K562 (cell line): Measurements from ENCODE around the gene TMEM100. TPM values are rescaled to one million over a fixed set of nuclear protein-coding genes. Genes with fewer than 3 reads are reported as not detected.

Experiments used
- ATAC-seq: fragments of 200-7000 bp; cut with Tn5 transposase; 3 replicates; pipeline ENCODE4 v1.9.1; 2020; ENCODE audit warnings: moderate library complexity
- BruUV-seq: library from RNA; stranded (reverse); fragments of 400-500 nt; replicated peaks from 2 replicates; lab custom pipeline; 2021; lab: Mats Ljungman, UMichigan
- CTCF ChIA-PET: fragments of 300-600 bp; formaldehyde crosslinking; extraction: SDS; loops from one replicate; lab custom pipeline; 2021; ENCODE audit warnings: low intra/inter-chr PET ratio; lab: Yijun Ruan, JAX
- POLR2A ChIA-PET: fragments of 300-600, 350-650 bp; sonication (Branson Sonifier 250); formaldehyde crosslinking; extraction: SDS; loops from one replicate; lab custom pipeline; 2021; ENCODE audit warnings: antibody characterized with exemption, inconsistent platforms; lab: Yijun Ruan, JAX
- DNase-seq, 4 experiments: peaks; one replicate each; pipeline versions ENCODE4 v3.0.0 to v3.0.0-alpha.2; 2011 to 2018; ENCODE audit warnings: low spot score in 3 of 4, mixed read lengths in 3 of 4; ENCODE audit errors: extremely low read depth in 1 of 4
- FAIRE-seq: peaks from 2 replicates; lab custom pipeline; 2011; peaks lifted over from hg19 to GRCh38; lab: Jason Lieb, UNC
- H2AFZ ChIP-seq: 2 replicates; pipeline ENCODE4 v1.6.0; 2011; ENCODE audit warnings: low read depth, low read length, control low read depth, inconsistent platforms
- H3K27ac ChIP-seq: fragments of 200-600 bp; 3 replicates; pipeline ENCODE4 v1.8.0; 2011; ENCODE audit warnings: low read depth, mild to moderate bottlenecking, control low read depth, inconsistent platforms, low read length, moderate library complexity, mixed read lengths; ENCODE audit errors: extremely low read depth
- H3K27me3 ChIP-seq, 2 experiments: fragments of 300-600 bp in 1 of 2; 2 replicates in 1 of 2; 3 replicates in 1 of 2; pipeline versions ENCODE4 v1.6.0 to v1.8.0; 2011; ENCODE audit warnings: inconsistent platforms in 2 of 2, low read length in 2 of 2, mild to moderate bottlenecking in 1 of 2, mixed read lengths in 1 of 2, moderate library complexity in 1 of 2; ENCODE audit not compliant: control insufficient read depth in 2 of 2, insufficient read depth in 2 of 2
- H3K36me3 ChIP-seq: fragments of 300-600 bp; 3 replicates; pipeline ENCODE4 v1.8.0; 2011; ENCODE audit warnings: mild to moderate bottlenecking, low read length, inconsistent platforms; ENCODE audit not compliant: control insufficient read depth, insufficient read depth
- H3K4me1 ChIP-seq, 2 experiments: fragments of 200-600 bp in 1 of 2; replicated peaks in 1 of 2; 2 replicates in 1 of 2; 3 replicates in 1 of 2; pipeline versions ENCODE4 v1.5.1 to v1.8.0; 2011; ENCODE audit warnings: inconsistent platforms in 2 of 2, low read length in 2 of 2, mild to moderate bottlenecking in 1 of 2, mixed read lengths in 1 of 2, moderate library complexity in 1 of 2; ENCODE audit not compliant: control insufficient read depth in 2 of 2, insufficient read depth in 2 of 2
- H3K4me2 ChIP-seq: 2 replicates; pipeline ENCODE4 v1.6.1; 2011; ENCODE audit warnings: low read length, control low read depth, inconsistent platforms, mixed read lengths; ENCODE audit not compliant: insufficient read depth
- H3K4me3 ChIP-seq: fragments of 200-600 bp; sonication (generic), shearing (Covaris generic); 2 replicates; pipeline ENCODE4 v1.5.1; 2016; ENCODE audit warnings: control low read depth, inconsistent platforms
- H3K79me2 ChIP-seq: fragments of 200-600 bp; 3 replicates; pipeline ENCODE4 v1.8.0; 2011; ENCODE audit warnings: low read length, inconsistent platforms; ENCODE audit not compliant: control insufficient read depth, insufficient read depth
- H3K9ac ChIP-seq, 2 experiments: 2 replicates each; pipeline versions ENCODE4 v1.6.0 to v1.6.1; 2011; ENCODE audit warnings: low read depth in 2 of 2, low read length in 2 of 2, control low read depth in 1 of 2, inconsistent platforms in 1 of 2, mild to moderate bottlenecking in 1 of 2, mixed read lengths in 1 of 2; ENCODE audit not compliant: insufficient read depth in 1 of 2
- H3K9me1 ChIP-seq: one replicate; pipeline ENCODE4 v1.6.0; 2011; ENCODE audit warnings: inconsistent platforms, mild to moderate bottlenecking, low read length, moderate library complexity; ENCODE audit not compliant: control insufficient read depth, insufficient read depth
- H3K9me3 ChIP-seq: replicated peaks from 2 replicates; pipeline ENCODE4 v1.5.1; 2011; ENCODE audit warnings: low read depth, low read length, inconsistent platforms; ENCODE audit not compliant: control insufficient read depth, insufficient read depth
- H4K20me1 ChIP-seq: replicated peaks from 2 replicates; pipeline ENCODE4 v1.6.1; 2011; ENCODE audit warnings: low read length, inconsistent platforms, mixed read lengths; ENCODE audit not compliant: control insufficient read depth, insufficient read depth
- ATF3 ChIP-seq, 2 experiments: fragments of 450-650 bp in 1 of 2; sonication (generic) in 1 of 2; formaldehyde crosslinking in 1 of 2; IDR thresholded peaks in 1 of 2; conservative IDR thresholded peaks in 1 of 2; 2 replicates each; pipeline versions ENCODE4 v1.6.1 to v1.8.1; 2016 to 2023; ENCODE audit warnings: mild to moderate bottlenecking in 2 of 2, moderate library complexity in 2 of 2, inconsistent platforms in 1 of 2, missing genetic modification reagents in 1 of 2
- ELF2 ChIP-seq: fragments of 250-450 bp; sonication (Bioruptor Pico); IDR thresholded peaks from 2 replicates; pipeline ENCODE4 v1.5.0; 2021; ENCODE audit warnings: mild to moderate bottlenecking
- ETV6 ChIP-seq, 3 experiments: fragments of 150-350 bp in 1 of 3; sonication (generic) in 1 of 3; formaldehyde crosslinking in 1 of 3; IDR thresholded peaks; 2 replicates each; pipeline versions ENCODE4 v1.6.1 to v1.8.0; 2014 to 2022; ENCODE audit warnings: borderline replicate concordance in 2 of 3, low read depth in 2 of 3, antibody characterized with exemption in 1 of 3, low read length in 1 of 3, mild to moderate bottlenecking in 1 of 3, missing genetic modification reagents in 1 of 3
- IRF9 ChIP-seq: fragments of 450-650 bp; IDR thresholded peaks from 2 replicates; pipeline ENCODE4 v1.6.1; 2016; ENCODE audit warnings: missing biosample characterization, missing genetic modification characterization
- MCM7 ChIP-seq, 2 experiments: fragments of 450-650 bp; IDR thresholded peaks; 2 replicates each; pipeline ENCODE4 v1.6.1; 2016 to 2018
- SP2 ChIP-seq: IDR thresholded peaks from 2 replicates; pipeline ENCODE4 v1.6.1; 2011; ENCODE audit warnings: mild to moderate bottlenecking, low read depth, low read length, moderate library complexity; ENCODE audit not compliant: poor library complexity, severe bottlenecking; ENCODE audit errors: extremely low read depth
- TCF7L2 ChIP-seq: fragments of 150-350 bp; IDR thresholded peaks from 2 replicates; pipeline ENCODE4 v1.6.1; 2016; ENCODE audit warnings: low read depth, mild to moderate bottlenecking, low read length, moderate library complexity
- THAP7 ChIP-seq: fragments of 250-450 bp; sonication (Bioruptor Pico); IDR thresholded peaks from 2 replicates; pipeline ENCODE4 v1.5.0; 2021
- ZHX1 ChIP-seq: fragments of 150-350 bp; conservative IDR thresholded peaks from 2 replicates; pipeline ENCODE4 v1.6.1; 2014; ENCODE audit warnings: low read length
- WGBS: fragments of 100-300 bp; shearing (Covaris generic); methylation state at CpG from one replicate; pipeline ENCODE4 v1.1.6; 2016; ENCODE audit warnings: low coverage, mixed read lengths; ENCODE audit not compliant: insufficient coverage; ENCODE audit errors: missing lambda C conversion rate; 5-methylcytosine and 5-hydroxymethylcytosine counted together
- in situ Hi-C: fragments of 300-500 bp; cut with MboI; formaldehyde crosslinking; loops from 4 replicates; pipeline ENCODE4 v1.15.0; 2018; ENCODE audit warnings: inconsistent platforms, mixed read lengths
- intact Hi-C: fragments of 100-400 bp; cut with micrococcal nuclease; formaldehyde crosslinking; loops from 2 replicates; pipeline ENCODE4 v1.14.2; 2022
- polyA plus RNA-seq, 8 experiments: library from polyadenylated mRNA; depleted of rRNA in 4 of 8; stranded (reverse) in 5 of 8; unstranded in 3 of 8; fragments of >200 nt; fragmentation: Nextera tagmentation in 2 of 8; fragmentation: Illumina TruSeq in 1 of 8; extraction: Ambion mirVana in 2 of 8; extraction: Trizol in 1 of 8; gene quantifications; 2 replicates each; pipeline versions ENCODE4 v1.2.1 to v1.2.3, GENCODE V29; 2011 to 2014; ENCODE audit warnings: inconsistent platforms in 1 of 8, missing spikeins in 1 of 8
- total RNA-seq, 7 experiments: library from RNA; depleted of rRNA in 6 of 7; stranded (reverse); fragments of >200 nt in 6 of 7; fragmentation: Illumina TruSeq in 2 of 7; extraction: Trizol in 2 of 7; gene quantifications; 2 replicates each; pipeline versions ENCODE4 v1.2.1 to v1.2.3, GENCODE V29; 2011 to 2021; ENCODE audit warnings: low replicate concordance in 1 of 7

The TMEM100 gene
- total and polyA plus RNA-seq, 9 of the 15 experiments (the other 6 are each of a cell fraction or from before 2014, with no cell fraction given): 0.12 to 0.50 (median 0.19) TPM

- intact Hi-C loops: no loop called here
- no peaks in the 10 kb centered on the region; a peak in 1 of 5 replicates for H3K4me1 ChIP-seq
- no peaks in the 10 kb centered on the region for H3K79me2 ChIP-seq
- no peak for ATAC-seq
- POLR2A ChIA-PET: interaction anchor here (1.5 kb wide), 1 partner anchor 9 kb away, joined by 4 read pairs; no protein-coding TSS in a partner anchor
- H3K4me3 ChIP-seq: no peak overlapping the region
- H2AFZ ChIP-seq: no peak overlapping the region
- no peak for TF ChIP-seq IRF9 (tag)
- no peak for TF ChIP-seq THAP7 (CRISPR knock-in tag)
- TF ChIP-seq, all 486 proteins: peak for 0
- 0% methylated on average over 1 of the region's 1 CpG for WGBS
- H3K27me3 ChIP-seq: peaks cover 4 to 8% of the 10 kb centered on the region in 2 experiments; a peak in 2 of 5 replicates
- DNase-seq: no peak
- in situ Hi-C loops: no loop called here
- H3K9me1 ChIP-seq: no peaks in the 10 kb centered on the region
- no peaks in the 10 kb centered on the region for H4K20me1 ChIP-seq
- no peak for FAIRE-seq
- H3K4me2 ChIP-seq: no peak overlapping the region
- no peak overlapping the region for H3K9ac ChIP-seq
- H3K9me3 ChIP-seq: no peaks in the 10 kb centered on the region
- no TSS peak for BruUV-seq
- CTCF ChIA-PET: no interaction called here
- no peak overlapping the region for H3K27ac ChIP-seq
- H3K36me3 ChIP-seq: no peaks in the 10 kb centered on the region
These were observed 45.2 kb downstream of the TMEM100 start for GRCh38 chr17:55677446-55677845.

GRCh38 chr17:55676274-55676673, 46.4 kb downstream of the TMEM100 start:
- POLR2A ChIA-PET: no interaction called here
- no TSS peak for BruUV-seq
- TF ChIP-seq ELF2 (CRISPR knock-in tag): no peak
- no peak for TF ChIP-seq ATF3 (IDR thresholded peaks at IDR 0.05)
- no peak for TF ChIP-seq ATF3 (CRISPR knock-in tag; conservative IDR thresholded peaks at IDR 0.05)
- TF ChIP-seq ETV6 (IDR thresholded peaks at IDR 0.05; ENCODE audit: borderline replicate concordance in 1 of 2, low read depth in 2 of 2, low read length in 1 of 2): no peak
- TF ChIP-seq ETV6 (CRISPR knock-in tag; IDR thresholded peaks at IDR 0.05; ENCODE audit: borderline replicate concordance): no peak
- TF ChIP-seq TCF7L2: no peak
- TF ChIP-seq ZHX1: no peak
- TF ChIP-seq MCM7 (IDR thresholded peaks at IDR 0.05): no peak
- no peak for TF ChIP-seq SP2

More at GRCh38 chr17:55676274-55676673, 46.4 kb downstream of the TMEM100 start:
- no peaks in the 10 kb centered on the region for H3K36me3 ChIP-seq
- H3K27ac ChIP-seq: no peak overlapping the region
- 0% methylated on average over 1 of the region's 1 CpG for WGBS
- H4K20me1 ChIP-seq: no peaks in the 10 kb centered on the region
- no peaks in the 10 kb centered on the region for H3K9me1 ChIP-seq
- FAIRE-seq (no peak), ATAC-seq (no peak), DNase-seq (no peak)
- no peaks in the 10 kb centered on the region; a peak in 1 of 5 replicates for H3K4me1 ChIP-seq
- H3K4me2 ChIP-seq: no peak overlapping the region
- intact Hi-C loops: no loop called here
- no peaks in the 10 kb centered on the region for H3K9me3 ChIP-seq
- CTCF ChIA-PET: no interaction called here
- in situ Hi-C loops: no loop called here
- peaks cover 4 to 6% of the 10 kb centered on the region in 2 experiments; a peak in 1 of 5 replicates for H3K27me3 ChIP-seq
- H2AFZ ChIP-seq: no peak overlapping the region
- H3K79me2 ChIP-seq: no peaks in the 10 kb centered on the region
- no peak overlapping the region for H3K4me3 ChIP-seq
- no peak overlapping the region for H3K9ac ChIP-seq
